Fibroblast of villous mesenchyme (primary cell): Measurements from ENCODE around the gene KLHL12. TPM values are rescaled to one million over a fixed set of nuclear protein-coding genes. Genes with fewer than 3 reads are reported as not detected.

ENCODE experiments used
- DNase-seq: peaks from one replicate; pipeline ENCODE4 v3.0.0-alpha.2; 2010; ENCODE audit warnings: low read depth
- H3K4me3 ChIP-seq: 2 replicates; pipeline ENCODE4 v1.5.1; 2011; ENCODE audit warnings: low read depth, mild to moderate bottlenecking, low read length
- total RNA-seq: library from RNA; depleted of rRNA; stranded (reverse); fragments of >200 nt; gene quantifications from 2 replicates; pipeline ENCODE4 v1.2.3, GENCODE V29; 2012
- TF ChIP-seq, protein P1 (sequence below): IDR thresholded peaks from 2 replicates; pipeline ENCODE4 v1.5.1; 2012; ENCODE audit warnings: low read depth, mild to moderate bottlenecking, low read length; ENCODE audit not compliant: insufficient read depth

The KLHL12 gene
- total RNA-seq, 1 donor = 35.4 TPM

DNA sequence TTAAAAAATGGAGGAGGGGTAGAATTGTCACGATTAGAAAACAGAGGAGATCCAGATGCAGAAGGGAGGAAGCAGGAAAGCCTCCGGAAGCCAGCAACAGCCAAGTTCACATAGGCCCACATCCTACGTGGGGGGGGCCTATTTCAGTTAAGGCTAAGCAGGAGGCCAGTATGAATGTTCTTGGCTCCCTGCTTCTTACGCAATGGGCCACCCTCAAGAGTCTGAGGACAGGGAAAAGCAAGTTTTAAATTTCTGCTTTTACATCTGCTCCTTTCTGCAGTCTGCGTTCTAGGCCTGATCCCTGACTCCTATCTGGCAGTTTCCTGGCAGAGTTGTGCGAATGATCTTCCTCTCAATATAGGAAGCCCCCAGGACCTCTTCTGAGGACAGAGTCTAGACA lies 68.7 kb downstream of the KLHL12 start:
- TF ChIP-seq, protein P1, sequence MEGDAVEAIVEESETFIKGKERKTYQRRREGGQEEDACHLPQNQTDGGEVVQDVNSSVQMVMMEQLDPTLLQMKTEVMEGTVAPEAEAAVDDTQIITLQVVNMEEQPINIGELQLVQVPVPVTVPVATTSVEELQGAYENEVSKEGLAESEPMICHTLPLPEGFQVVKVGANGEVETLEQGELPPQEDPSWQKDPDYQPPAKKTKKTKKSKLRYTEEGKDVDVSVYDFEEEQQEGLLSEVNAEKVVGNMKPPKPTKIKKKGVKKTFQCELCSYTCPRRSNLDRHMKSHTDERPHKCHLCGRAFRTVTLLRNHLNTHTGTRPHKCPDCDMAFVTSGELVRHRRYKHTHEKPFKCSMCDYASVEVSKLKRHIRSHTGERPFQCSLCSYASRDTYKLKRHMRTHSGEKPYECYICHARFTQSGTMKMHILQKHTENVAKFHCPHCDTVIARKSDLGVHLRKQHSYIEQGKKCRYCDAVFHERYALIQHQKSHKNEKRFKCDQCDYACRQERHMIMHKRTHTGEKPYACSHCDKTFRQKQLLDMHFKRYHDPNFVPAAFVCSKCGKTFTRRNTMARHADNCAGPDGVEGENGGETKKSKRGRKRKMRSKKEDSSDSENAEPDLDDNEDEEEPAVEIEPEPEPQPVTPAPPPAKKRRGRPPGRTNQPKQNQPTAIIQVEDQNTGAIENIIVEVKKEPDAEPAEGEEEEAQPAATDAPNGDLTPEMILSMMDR = no peak
- peak; percentile 88 for DNase-seq
- no peak overlapping the region for H3K4me3 ChIP-seq

DNA sequence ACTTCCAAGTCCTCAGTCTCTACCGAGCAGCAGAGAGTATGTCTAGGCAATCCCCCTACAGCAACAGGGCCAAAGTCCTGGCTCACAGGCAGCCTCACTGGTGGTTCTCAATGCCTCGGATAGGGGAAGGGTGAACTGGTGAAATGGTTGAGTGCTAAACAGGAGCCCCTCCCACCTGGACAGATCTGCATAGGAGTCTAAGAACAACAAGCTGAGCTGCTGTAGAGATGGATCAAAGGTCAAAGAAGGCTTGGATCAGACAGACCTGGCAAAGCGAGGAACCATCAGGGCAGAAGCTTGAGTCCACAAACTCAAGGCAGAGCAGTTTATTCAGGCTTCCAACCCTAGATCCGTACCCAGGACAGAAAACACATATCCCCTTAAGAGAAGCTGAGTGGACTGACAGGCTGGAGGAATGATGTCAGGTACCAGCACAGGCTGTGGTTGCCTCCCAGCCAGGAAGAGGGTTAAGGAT lies 69.9 kb downstream of the KLHL12 start:
- DNase-seq = no peak
- H3K4me3 ChIP-seq = no peak overlapping the region
- TF ChIP-seq, protein P1 = no peak

DNA sequence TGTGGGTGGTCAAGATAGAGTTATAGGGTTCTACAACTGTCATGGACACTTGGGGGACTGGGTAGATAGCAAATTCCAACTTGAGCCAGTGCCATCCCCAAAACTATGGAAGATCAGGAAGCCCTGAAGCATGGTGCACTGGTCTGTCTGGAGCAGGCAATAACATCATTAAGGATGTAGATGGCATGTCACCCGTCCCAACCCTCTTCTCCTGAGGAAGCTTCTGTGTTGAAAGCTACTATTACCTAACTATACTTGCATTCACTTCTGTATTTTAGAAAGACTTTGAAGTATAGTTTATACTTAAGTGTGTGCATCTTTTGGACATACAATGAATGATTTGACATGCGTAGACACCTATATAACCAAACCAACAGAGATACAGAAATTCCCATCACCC lies 71.0 kb downstream of the KLHL12 start:
- TF ChIP-seq, protein P1 = no peak
- no peak for DNase-seq
- no peak overlapping the region for H3K4me3 ChIP-seq

DNA sequence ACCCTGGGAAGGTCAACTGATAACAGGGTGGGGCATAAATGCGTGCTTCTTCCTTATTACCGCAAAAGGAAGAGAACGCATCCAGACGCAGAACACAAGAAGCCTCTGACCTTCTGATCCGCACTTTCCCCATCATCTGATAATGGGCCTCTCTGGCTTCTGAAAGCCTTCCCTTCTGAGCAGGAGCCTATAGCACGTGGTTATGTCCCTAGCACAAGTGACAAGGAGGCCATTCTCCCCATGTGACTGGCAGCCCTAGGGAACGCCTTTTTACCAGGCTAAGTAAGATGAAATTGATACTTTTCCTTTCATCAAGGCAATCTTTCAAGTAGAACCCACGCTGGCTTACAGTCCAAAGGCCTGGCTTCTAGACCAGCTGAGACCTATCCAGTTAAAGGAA lies 72.2 kb downstream of the KLHL12 start:
- DNase-seq = no peak
- TF ChIP-seq, protein P1 = no peak
- no peak overlapping the region for H3K4me3 ChIP-seq

DNA sequence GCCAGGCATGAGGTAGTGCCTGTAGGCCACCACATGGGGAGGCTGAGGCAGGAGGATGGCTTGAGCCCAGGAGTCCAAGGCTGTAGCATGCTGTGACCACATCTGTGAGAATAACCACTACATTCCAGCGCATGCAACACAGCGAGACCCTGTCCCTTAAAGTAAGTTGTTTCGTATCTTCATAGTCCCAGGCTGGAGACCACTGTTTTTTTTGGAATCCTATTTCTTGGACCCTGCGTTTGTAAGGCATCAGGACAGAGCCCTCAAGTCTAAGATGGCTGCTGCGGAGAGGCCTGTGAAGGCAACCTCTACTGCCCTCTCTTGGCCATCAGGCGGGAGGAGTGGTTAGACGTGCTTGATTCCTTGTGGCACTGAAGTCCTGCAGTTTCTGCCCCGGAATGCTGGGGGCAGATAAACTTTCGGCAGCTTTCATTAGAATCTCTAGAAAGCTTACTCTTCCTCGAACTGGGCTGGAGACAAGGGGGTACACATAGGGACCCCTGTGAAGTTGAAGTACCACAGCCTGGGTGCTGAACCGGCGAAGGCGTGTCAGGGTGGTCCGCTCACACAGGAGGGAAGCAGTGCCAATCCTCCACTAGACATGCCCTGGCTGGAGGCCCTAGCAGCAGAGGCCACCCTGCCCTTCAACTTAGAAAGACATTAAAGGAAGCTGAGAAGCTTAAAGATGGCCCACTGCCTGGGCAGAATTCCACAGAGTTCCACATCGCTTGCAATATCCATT lies 74.7 kb downstream of the KLHL12 start:
- no peak overlapping the region for H3K4me3 ChIP-seq
- TF ChIP-seq, protein P1 = peak; percentile 73
- peak; percentile 63 for DNase-seq

DNA sequence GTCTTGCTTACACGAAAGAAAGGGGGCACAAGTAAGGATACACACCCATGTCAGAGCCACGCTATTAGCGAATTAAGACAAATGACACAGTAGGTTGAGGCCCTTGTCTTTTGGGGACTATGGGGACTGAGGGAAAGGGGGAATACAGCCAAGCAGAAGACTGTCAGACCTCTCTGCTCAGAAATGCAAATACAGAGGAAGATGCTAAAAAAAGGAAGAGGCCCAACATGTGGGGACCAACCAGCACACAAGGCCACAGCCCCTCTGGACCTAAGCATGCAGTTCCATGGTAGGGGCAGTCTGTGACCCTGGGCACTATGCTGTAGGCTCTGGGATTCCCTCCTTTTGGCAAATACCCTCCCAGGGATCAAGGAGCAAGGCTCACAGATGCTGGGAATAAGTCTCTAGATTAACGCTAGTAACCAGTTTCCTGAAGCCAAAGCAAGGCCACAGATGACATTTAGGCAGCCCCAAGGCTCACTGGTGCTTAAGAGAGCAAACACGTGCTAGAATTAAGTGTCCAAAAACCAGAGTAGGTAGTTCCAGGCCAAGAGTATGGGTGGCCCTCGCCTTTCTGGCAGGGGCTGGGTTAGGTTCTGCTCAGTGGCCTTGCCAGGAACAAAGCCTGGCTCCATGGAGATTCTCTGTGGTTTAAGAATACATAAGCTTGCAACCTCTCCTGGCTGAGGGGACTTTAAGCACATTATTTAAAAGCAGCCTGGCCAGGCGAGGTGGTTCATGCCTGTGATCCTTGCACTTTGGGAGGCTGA lies 76.3 kb downstream of the KLHL12 start:
- H3K4me3 ChIP-seq = no peak overlapping the region
- TF ChIP-seq, protein P1 = no peak
- no peak for DNase-seq

DNA sequence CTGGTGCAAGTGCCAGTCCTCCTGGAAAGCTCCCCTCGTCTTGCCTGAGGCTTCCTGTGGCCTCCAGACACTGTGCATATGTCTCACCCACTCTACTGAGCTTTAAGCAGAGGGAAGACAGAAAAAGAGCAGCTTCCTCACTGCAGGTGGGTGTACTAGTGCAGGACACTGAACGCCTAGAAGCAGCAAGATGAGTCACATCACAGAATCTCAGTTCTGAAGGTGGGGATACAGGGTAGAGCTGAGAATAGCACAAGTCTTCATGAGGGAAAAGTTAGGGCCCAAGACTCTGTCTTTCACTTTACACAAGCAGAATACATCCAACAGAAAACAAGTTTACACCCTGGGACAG lies 78.9 kb downstream of the KLHL12 start:
- no peak overlapping the region for H3K4me3 ChIP-seq
- no peak for DNase-seq
- TF ChIP-seq, protein P1 = no peak
